Measurements from ENCODE around the gene SMOC1. TPM values are rescaled to one million over a fixed set of nuclear protein-coding genes. Genes with fewer than 3 reads are reported as not detected.

The SMOC1 gene
- total RNA-seq, 6 experiments from 2014 or later: not detected

GRCh38 chr14:69924201-69924600 is 45.0 kb downstream of the SMOC1 start:
- Mint-ChIP-seq H3K9me3 (no peaks in the 10 kb centered on the region), H3K36me3 (ENCODE audit: low read depth) (no peaks in the 10 kb centered on the region), H3K4me1 (ENCODE audit: low read depth) (no peaks in the 10 kb centered on the region), H3K4me3 (no peak overlapping the region), H3K27ac (no peak overlapping the region), H3K27me3 (ENCODE audit: insufficient read depth) (peaks cover 23% of the 10 kb centered on the region)
- no peak for DNase-seq
- TF ChIP-seq, protein P1, sequence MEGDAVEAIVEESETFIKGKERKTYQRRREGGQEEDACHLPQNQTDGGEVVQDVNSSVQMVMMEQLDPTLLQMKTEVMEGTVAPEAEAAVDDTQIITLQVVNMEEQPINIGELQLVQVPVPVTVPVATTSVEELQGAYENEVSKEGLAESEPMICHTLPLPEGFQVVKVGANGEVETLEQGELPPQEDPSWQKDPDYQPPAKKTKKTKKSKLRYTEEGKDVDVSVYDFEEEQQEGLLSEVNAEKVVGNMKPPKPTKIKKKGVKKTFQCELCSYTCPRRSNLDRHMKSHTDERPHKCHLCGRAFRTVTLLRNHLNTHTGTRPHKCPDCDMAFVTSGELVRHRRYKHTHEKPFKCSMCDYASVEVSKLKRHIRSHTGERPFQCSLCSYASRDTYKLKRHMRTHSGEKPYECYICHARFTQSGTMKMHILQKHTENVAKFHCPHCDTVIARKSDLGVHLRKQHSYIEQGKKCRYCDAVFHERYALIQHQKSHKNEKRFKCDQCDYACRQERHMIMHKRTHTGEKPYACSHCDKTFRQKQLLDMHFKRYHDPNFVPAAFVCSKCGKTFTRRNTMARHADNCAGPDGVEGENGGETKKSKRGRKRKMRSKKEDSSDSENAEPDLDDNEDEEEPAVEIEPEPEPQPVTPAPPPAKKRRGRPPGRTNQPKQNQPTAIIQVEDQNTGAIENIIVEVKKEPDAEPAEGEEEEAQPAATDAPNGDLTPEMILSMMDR (IDR thresholded peaks at IDR 0.05): no peak

- Mint-ChIP-seq H3K4me1 (ENCODE audit: low read depth) (no peaks in the 10 kb centered on the region), H3K4me3 (no peak overlapping the region), H3K36me3 (ENCODE audit: low read depth) (no peaks in the 10 kb centered on the region), H3K27ac (no peak overlapping the region), H3K9me3 (no peaks in the 10 kb centered on the region), H3K27me3 (ENCODE audit: insufficient read depth) (peaks cover 29% of the 10 kb centered on the region)
- DNase-seq: no peak
- TF ChIP-seq, protein P1 (IDR thresholded peaks at IDR 0.05): no peak
Measured at GRCh38 chr14:69928111-69928523, 48.9 kb downstream of the SMOC1 start.

DNA sequence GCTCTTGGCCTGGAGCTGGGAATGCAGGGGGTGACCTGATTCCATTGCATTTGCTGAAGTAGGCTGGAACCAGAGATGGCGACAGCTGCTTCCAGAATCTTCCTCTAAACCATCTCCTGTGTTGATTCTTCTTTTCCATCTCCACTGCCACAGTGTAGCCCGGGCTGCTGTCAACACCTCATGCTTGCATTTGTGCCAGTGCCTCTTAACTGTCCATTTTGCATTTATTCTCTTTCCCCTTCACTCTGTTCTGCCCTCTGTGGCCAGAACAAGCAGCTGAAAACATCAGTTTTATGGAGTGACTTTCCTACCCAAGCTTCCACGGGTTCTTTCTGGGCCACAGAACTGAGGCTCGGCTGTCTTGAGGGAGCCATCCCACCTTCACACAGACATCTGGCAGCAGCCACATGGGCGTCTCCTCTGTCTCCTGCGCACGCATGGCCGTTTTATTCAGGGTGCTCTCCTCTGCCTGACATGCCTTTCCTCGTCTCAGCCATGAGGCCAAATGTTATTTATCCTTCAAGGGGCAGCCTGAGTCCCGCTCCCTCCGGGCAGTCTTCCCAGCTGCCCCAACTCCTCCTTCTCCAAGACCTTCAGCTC is 51.7 kb downstream of the SMOC1 start:
- Mint-ChIP-seq H3K27ac (no peak overlapping the region), H3K4me1 (ENCODE audit: low read depth) (no peaks in the 10 kb centered on the region), H3K9me3 (peaks cover 4% of the 10 kb centered on the region; the same call in 1 of the 2 replicates), H3K4me3 (no peak overlapping the region), H3K36me3 (ENCODE audit: low read depth) (no peaks in the 10 kb centered on the region), H3K27me3 (ENCODE audit: insufficient read depth) (peaks cover 36% of the 10 kb centered on the region)
- TF ChIP-seq, protein P1 (IDR thresholded peaks at IDR 0.05): no peak
- no peak for DNase-seq

- Mint-ChIP-seq H3K36me3 (ENCODE audit: low read depth) (no peaks in the 10 kb centered on the region), H3K4me1 (ENCODE audit: low read depth) (no peaks in the 10 kb centered on the region), H3K27me3 (ENCODE audit: insufficient read depth) (peaks cover 30% of the 10 kb centered on the region), H3K9me3 (peaks cover 4% of the 10 kb centered on the region; the same call in 1 of the 2 replicates), H3K4me3 (no peak overlapping the region), H3K27ac (no peak overlapping the region)
- no peak for DNase-seq
- TF ChIP-seq, protein P1 (IDR thresholded peaks at IDR 0.05): no peak
Measured at GRCh38 chr14:69931960-69932359, 52.7 kb downstream of the SMOC1 start.

DNA sequence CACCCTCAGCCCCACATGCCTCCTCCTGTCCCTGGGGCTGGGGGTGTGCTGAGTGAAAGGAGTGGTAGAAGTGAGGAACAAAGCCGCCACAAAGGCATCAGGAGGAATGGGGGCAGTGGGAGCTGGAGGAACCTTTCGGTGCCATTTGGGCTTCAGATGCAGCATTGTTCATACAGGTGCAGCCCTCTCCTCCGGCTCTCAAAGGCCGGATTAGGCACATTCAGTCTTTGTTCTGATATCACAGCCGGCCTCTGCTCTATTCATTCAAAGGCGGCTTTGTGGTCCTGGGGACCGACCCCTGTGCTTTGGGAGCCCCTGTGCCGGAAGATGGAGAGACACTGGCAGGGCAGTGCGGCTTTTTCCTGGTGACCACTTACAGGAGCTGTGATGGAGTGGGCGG is 53.2 kb downstream of the SMOC1 start:
- Mint-ChIP-seq H3K36me3 (ENCODE audit: low read depth) (no peaks in the 10 kb centered on the region), H3K27me3 (ENCODE audit: insufficient read depth) (peaks cover 30% of the 10 kb centered on the region), H3K27ac (no peak overlapping the region), H3K9me3 (peaks cover 4% of the 10 kb centered on the region; the same call in 1 of the 2 replicates), H3K4me1 (ENCODE audit: low read depth) (no peaks in the 10 kb centered on the region), H3K4me3 (no peak overlapping the region)
- TF ChIP-seq, protein P1 (IDR thresholded peaks at IDR 0.05): no peak
- DNase-seq: no peak

Data from HFFc6 (cell line).